Measurements from ENCODE around the gene SAMD10.
A peak's percentile ranks its signal among the peaks of the same experiment; 100 is the strongest.

Gene SAMD10

DNA sequence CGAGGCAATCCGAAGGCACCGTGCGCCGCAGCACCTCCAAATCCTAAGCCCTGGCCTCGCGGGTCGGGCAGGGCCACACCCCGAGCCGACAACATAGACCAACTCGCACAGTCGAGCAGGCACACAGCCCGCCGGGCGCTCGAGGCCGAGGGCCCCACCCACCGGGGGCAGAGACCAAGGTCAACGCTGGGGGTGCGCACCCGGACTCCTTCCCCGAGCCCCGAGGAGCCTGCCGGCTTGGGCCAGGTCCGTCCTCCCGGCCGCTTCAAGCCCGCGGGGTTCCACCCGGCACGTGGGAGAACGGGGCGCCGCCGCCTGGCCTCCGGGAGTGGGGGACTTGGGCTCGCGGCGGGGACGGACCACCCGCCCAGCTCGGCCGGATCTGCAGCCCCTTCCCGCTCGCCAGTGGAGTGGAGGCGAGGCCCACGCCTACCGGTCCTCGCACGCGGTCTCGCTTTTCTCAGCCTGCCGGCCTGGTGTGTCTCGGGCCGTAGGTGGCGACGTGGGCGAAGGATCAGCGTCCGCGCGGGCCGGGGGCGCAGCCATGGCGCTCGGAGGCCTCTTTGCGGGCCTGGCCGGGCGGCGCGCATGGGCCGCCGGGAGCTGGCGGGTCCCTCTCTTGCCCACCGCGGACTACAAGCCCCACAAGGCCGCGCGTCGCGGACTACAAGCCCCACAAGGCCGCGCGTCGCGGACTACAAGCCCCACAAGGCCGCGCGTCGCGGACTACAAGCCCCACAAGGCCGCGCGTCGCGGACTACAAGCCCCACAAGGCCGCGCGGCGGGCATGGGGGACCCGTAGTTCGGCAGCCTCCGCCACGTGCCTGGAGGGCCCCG, 23.4 kb downstream of the SAMD10 start, which contains the start of gene UCKL1:
Gene UCKL1, minus strand, starts transcription at position 590 of the 837 bp plus-strand sequence. Its CDS starts 44 bp downstream, at position 546.
- DNase-seq (ENCODE audit: low spot score), result peak; percentile 91
- ChIA-PET CTCF (interaction anchor here (0.7 to 3.7 kb wide), 2 partner anchors 17 to 267 kb away, joined by 3 to 18 read pairs; no protein-coding TSS in a partner anchor), POLR2A (ENCODE audit: low non-redundant PET) (interaction anchor here (0.6 to 1.2 kb wide), 5 partner anchors 12 to 248 kb away, joined by 3 to 4 read pairs (median 3); partner anchors contain the start of genes ARFRP1, PRPF6 and ZGPAT)
- TF ChIP-seq, protein P1, sequence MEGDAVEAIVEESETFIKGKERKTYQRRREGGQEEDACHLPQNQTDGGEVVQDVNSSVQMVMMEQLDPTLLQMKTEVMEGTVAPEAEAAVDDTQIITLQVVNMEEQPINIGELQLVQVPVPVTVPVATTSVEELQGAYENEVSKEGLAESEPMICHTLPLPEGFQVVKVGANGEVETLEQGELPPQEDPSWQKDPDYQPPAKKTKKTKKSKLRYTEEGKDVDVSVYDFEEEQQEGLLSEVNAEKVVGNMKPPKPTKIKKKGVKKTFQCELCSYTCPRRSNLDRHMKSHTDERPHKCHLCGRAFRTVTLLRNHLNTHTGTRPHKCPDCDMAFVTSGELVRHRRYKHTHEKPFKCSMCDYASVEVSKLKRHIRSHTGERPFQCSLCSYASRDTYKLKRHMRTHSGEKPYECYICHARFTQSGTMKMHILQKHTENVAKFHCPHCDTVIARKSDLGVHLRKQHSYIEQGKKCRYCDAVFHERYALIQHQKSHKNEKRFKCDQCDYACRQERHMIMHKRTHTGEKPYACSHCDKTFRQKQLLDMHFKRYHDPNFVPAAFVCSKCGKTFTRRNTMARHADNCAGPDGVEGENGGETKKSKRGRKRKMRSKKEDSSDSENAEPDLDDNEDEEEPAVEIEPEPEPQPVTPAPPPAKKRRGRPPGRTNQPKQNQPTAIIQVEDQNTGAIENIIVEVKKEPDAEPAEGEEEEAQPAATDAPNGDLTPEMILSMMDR (conservative IDR thresholded peaks at IDR 0.05; ENCODE audit: low read depth), result peak; percentile 51
- H3K27ac ChIP-seq, result peak within 1 kb of the TSS; percentile 99

DNA sequence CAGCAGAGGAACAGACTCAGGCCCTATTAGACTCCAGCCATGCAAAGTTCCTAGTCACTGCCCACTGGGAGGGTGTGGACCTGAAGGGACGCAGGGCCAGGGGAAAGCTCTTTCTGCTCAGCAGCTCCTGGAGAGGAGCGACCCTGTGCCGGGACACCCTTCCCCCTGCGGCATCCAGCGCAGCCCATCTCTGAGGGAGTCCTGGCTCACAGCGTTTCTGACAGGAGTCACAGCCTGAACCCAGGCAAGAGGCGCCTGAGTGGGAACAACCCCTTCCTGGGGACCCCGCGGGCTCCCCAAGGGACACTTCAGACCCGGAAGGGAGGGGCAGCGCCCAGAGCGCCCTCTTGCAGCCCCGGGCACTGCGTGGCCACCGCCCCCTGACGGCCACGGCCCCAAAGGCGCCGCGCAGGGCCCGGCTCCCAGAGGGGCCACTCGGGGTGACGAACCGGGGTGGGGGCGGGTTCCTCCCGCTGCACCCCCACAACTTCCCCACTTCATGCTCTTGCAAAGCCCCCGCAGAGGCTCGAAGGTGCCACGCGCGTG, 24.1 kb downstream of the SAMD10 start:
- DNase-seq (ENCODE audit: low spot score), result no peak
- ChIA-PET POLR2A (ENCODE audit: low non-redundant PET) (interaction anchor here (0.5 kb wide), 1 partner anchor 53 kb away, joined by 5 read pairs; no protein-coding TSS in a partner anchor), CTCF (interaction anchor here (0.7 to 3.7 kb wide), 4 partner anchors 9 to 181 kb away, joined by 3 to 18 read pairs (median 5); no protein-coding TSS in a partner anchor)
- peak overlapping the region; percentile 99 for H3K27ac ChIP-seq
- TF ChIP-seq, protein P1 (conservative IDR thresholded peaks at IDR 0.05; ENCODE audit: low read depth), result peak; percentile 81

DNA sequence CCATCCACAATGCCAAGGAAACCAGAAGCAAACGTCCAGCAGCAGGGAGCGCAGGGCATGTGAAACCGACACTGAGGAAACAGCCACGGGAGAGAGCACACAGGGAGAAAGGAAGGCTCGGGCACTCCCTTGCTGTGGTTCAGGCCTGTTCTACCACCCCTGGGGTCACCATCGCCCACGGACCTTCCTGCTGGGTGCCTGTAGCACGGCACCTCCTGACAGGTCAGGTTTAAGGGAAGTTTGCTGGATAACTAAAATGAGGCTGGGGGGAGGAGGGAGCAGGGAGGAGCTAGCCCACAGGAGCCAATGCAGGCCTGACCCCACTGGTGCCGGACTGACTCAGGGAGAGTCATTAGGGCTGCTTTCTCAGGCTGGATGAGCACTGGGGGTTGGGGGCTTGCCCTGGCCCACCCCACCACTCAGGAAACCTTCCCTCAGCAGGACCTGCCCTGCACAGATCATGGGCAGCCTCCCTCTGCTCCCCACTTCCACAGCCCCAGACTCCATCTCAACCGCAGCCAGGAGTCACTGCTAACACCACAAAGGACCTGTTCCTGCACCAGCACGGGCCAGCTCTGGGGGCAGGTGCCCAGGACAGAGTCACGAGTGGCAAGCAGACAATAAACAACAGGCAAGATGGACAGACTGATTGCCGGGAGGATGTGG, 25.5 kb downstream of the SAMD10 start:
- ChIA-PET CTCF (interaction anchor here (3.7 kb wide), 1 partner anchor 20 kb away, joined by 18 read pairs; no protein-coding TSS in a partner anchor), POLR2A (ENCODE audit: low non-redundant PET) (no interaction called here)
- peak overlapping the region; percentile 99 for H3K27ac ChIP-seq
- TF ChIP-seq, protein P1 (conservative IDR thresholded peaks at IDR 0.05; ENCODE audit: low read depth), result no peak
- DNase-seq (ENCODE audit: low spot score), result no peak

DNA sequence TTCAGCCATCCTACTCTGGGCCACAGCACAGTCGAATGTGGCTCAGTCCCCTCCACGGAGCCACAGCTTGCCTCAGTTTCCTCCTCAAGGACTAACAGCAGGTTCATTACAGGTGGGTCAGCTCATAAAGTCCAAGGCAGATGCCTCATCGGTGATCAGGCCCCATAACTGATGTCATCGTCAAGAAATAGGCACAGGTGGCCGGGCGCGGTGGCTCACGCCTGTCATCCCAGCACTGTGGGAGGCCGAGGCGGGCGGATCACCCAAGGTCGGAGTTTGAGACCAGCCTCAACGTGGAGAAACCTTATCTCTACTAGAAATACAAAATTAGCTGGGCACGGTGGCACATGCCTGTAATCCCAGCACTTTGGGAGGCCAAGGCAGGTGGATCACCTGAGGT, 26.7 kb downstream of the SAMD10 start:
- DNase-seq (ENCODE audit: low spot score), result no peak
- ChIA-PET CTCF (interaction anchor here (0.5 to 2.8 kb wide), 3 partner anchors 21 to 215 kb away, joined by 3 to 9 read pairs (median 4); no protein-coding TSS in a partner anchor), POLR2A (ENCODE audit: low non-redundant PET) (no interaction called here)
- peak overlapping the region; percentile 99 for H3K27ac ChIP-seq
- TF ChIP-seq, protein P1 (conservative IDR thresholded peaks at IDR 0.05; ENCODE audit: low read depth), result no peak

DNA sequence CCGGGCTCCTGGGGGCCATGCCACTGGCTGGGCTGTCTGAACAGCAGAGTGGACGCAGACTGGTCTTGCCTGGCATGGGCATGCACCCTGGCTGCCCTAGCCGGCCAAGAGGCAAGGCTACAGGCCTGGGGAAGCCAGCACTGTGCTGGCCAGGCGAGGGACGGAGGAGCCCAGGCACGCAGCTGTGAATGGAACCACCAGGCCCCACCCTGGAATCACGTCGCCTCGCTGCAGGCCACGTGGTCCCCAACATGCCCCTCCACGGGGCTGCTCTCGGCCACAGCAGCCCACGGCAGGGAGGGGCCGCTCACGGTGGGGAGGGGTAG, 27.3 kb downstream of the SAMD10 start:
- no peak for DNase-seq (ENCODE audit: low spot score)
- TF ChIP-seq, protein P1 (conservative IDR thresholded peaks at IDR 0.05; ENCODE audit: low read depth), result no peak
- CTCF ChIA-PET, result interaction anchor here (2.8 kb wide), 1 partner anchor 22 kb away, joined by 9 read pairs; no protein-coding TSS in a partner anchor
- H3K27ac ChIP-seq, result peak overlapping the region; percentile 99
- POLR2A ChIA-PET (ENCODE audit: low non-redundant PET), result interaction anchor here (0.5 kb wide), 1 partner anchor 240 kb away, joined by 5 read pairs; no protein-coding TSS in a partner anchor

All from RWPE1 (cell line).